ENCODE results near the gene BMPR1B.

The BMPR1B gene

GRCh38 chr4:95091272-95091671 is 333.5 kb downstream of the BMPR1B start:
- H3F3A ChIP-seq (ENCODE audit: insufficient read depth, low read length), result no peaks in the 10 kb centered on the region
- no peaks in the 10 kb centered on the region for H3K9me2 ChIP-seq (replicated peaks; ENCODE audit: insufficient read depth, low read length)
- H2AFZ ChIP-seq (ENCODE audit: low read length), result no peak overlapping the region
- H3K4me1 ChIP-seq (ENCODE audit: low read length), result no peaks in the 10 kb centered on the region
- no peaks in the 10 kb centered on the region for H3K79me2 ChIP-seq (ENCODE audit: low read length)
- no peak overlapping the region for H3K4me3 ChIP-seq (ENCODE audit: low read length)
- peak; percentile 60 for DNase-seq
- no peaks in the 10 kb centered on the region for H3K27me3 ChIP-seq (replicated peaks; ENCODE audit: insufficient read depth, low read length)
- H3K9me3 ChIP-seq (replicated peaks; ENCODE audit: insufficient read depth, low read length), result no peaks in the 10 kb centered on the region
- H3K36me3 ChIP-seq (replicated peaks; ENCODE audit: insufficient read depth, low read length), result no peaks in the 10 kb centered on the region
- H3K27ac ChIP-seq (ENCODE audit: low read length), result peak overlapping the region; percentile 11; the same call in 1 of the 2 replicates
- no peak for TF ChIP-seq EZH2phosphoT487 (IDR thresholded peaks at IDR 0.05; ENCODE audit: low read length)
- TF ChIP-seq EZH2 (optimal IDR thresholded peaks at IDR 0.05; ENCODE audit: low read depth, low read length), result no peak
- no peak for TF ChIP-seq CTCF (IDR thresholded peaks at IDR 0.05; ENCODE audit: low read length)
- H3K4me2 ChIP-seq (ENCODE audit: low read depth, low read length), result no peak overlapping the region
- H3K9ac ChIP-seq (ENCODE audit: low read length), result no peak overlapping the region
- H4K20me1 ChIP-seq (ENCODE audit: insufficient read depth, low read length), result no peaks in the 10 kb centered on the region

DNA sequence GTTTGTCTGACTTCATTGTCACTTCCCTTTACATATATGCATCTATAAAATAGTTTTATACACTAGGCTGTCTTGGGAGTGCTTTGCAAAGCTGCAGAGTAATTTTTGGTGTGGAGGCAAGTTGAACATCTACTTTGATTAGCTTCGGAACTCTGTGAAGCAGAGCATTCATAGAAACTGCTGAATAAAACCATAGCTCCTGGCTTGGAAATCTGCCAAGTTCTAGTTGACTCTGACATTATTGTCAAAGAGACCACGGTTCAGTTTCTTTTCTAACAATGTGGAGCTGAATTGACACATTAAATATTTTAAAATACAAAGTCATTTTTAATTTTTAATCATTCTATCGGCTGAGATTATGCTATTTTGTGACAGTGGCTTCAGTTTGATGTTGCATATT is 335.0 kb downstream of the BMPR1B start:
- H3K27ac ChIP-seq (ENCODE audit: low read length), result peak overlapping the region; percentile 21; the same call in 1 of the 2 replicates

GRCh38 chr4:95093460-95093859 is 335.7 kb downstream of the BMPR1B start:
- Histone ChIP-seq H3K9me3 (replicated peaks; ENCODE audit: insufficient read depth, low read length) (no peaks in the 10 kb centered on the region), H3K27ac (ENCODE audit: low read length) (peak overlapping the region; percentile 25; the same call in 1 of the 2 replicates), H3K9ac (ENCODE audit: low read length) (no peak overlapping the region; the same call in 1 of the 2 replicates), H3K9me2 (replicated peaks; ENCODE audit: insufficient read depth, low read length) (no peaks in the 10 kb centered on the region), H2AFZ (ENCODE audit: low read length) (no peak overlapping the region), H3K27me3 (replicated peaks; ENCODE audit: insufficient read depth, low read length) (no peaks in the 10 kb centered on the region), H3K4me3 (ENCODE audit: low read length) (no peak overlapping the region; the same call in 1 of the 2 replicates), H3K4me1 (ENCODE audit: low read length) (no peaks in the 10 kb centered on the region), H3K4me2 (ENCODE audit: low read depth, low read length) (peak overlapping the region; percentile 24), H3K36me3 (replicated peaks; ENCODE audit: insufficient read depth, low read length) (no peaks in the 10 kb centered on the region), H3K79me2 (ENCODE audit: low read length) (no peaks in the 10 kb centered on the region), H4K20me1 (ENCODE audit: insufficient read depth, low read length) (no peaks in the 10 kb centered on the region), H3F3A (ENCODE audit: insufficient read depth, low read length) (no peaks in the 10 kb centered on the region)
- TF ChIP-seq CTCF (IDR thresholded peaks at IDR 0.05; ENCODE audit: low read length) (no peak), EZH2 (optimal IDR thresholded peaks at IDR 0.05; ENCODE audit: low read depth, low read length) (no peak), EZH2phosphoT487 (IDR thresholded peaks at IDR 0.05; ENCODE audit: low read length) (no peak)
- no peak for DNase-seq

More for the DNA sequence above, 335.0 kb downstream of the BMPR1B start:
- Histone ChIP-seq H3K9me2 (replicated peaks; ENCODE audit: insufficient read depth, low read length) (no peaks in the 10 kb centered on the region), H2AFZ (ENCODE audit: low read length) (no peak overlapping the region), H3K9me3 (replicated peaks; ENCODE audit: insufficient read depth, low read length) (no peaks in the 10 kb centered on the region), H3F3A (ENCODE audit: insufficient read depth, low read length) (no peaks in the 10 kb centered on the region), H3K27me3 (replicated peaks; ENCODE audit: insufficient read depth, low read length) (no peaks in the 10 kb centered on the region), H3K79me2 (ENCODE audit: low read length) (no peaks in the 10 kb centered on the region), H3K9ac (ENCODE audit: low read length) (no peak overlapping the region), H3K4me3 (ENCODE audit: low read length) (no peak overlapping the region), H3K4me1 (ENCODE audit: low read length) (no peaks in the 10 kb centered on the region), H3K4me2 (ENCODE audit: low read depth, low read length) (peak overlapping the region; percentile 32; the same call in 1 of the 2 replicates), H3K36me3 (replicated peaks; ENCODE audit: insufficient read depth, low read length) (no peaks in the 10 kb centered on the region), H4K20me1 (ENCODE audit: insufficient read depth, low read length) (no peaks in the 10 kb centered on the region)
- peak; percentile 69 for DNase-seq
- TF ChIP-seq CTCF (IDR thresholded peaks at IDR 0.05; ENCODE audit: low read length) (no peak), EZH2phosphoT487 (IDR thresholded peaks at IDR 0.05; ENCODE audit: low read length) (no peak), EZH2 (optimal IDR thresholded peaks at IDR 0.05; ENCODE audit: low read depth, low read length) (no peak)

Data from MM.1S (cell line).